ENCODE measurements around the gene PTGFRN. TPM values are rescaled to one million over a fixed set of nuclear protein-coding genes. Genes with fewer than 3 reads are reported as not detected.
A peak's percentile ranks its signal among the peaks of the same experiment; 100 is the strongest.
"Not testable (repeated sequence)": the region's sequence is repeated elsewhere in the genome, so short reads cannot be mapped to it uniquely, and the experiment has no call there.

Gene PTGFRN
- total RNA-seq, result 10 to 100 TPM; 39.9 to 77.5 TPM
- 10 to 100 TPM; 38.1 to 73.1 (median 67.9) TPM for polyA plus RNA-seq (ENCODE audit: insufficient read length in 6 of 6)
- long read RNA-seq, donor 1, full-length matches to known transcripts, result 9 of 15 reads
- long read RNA-seq, donor 1, partial matches to known transcripts, result 6 of 15 reads
- long read RNA-seq, donor 1, other reads (novel, unspliced or antisense), result 0 of 15 reads
- long read RNA-seq, donor 2, full-length matches to known transcripts, result 7 of 21 reads
- long read RNA-seq, donor 2, partial matches to known transcripts, result 14 of 21 reads
- long read RNA-seq, donor 2, other reads (novel, unspliced or antisense), result 0 of 21 reads
- long read RNA-seq, donor 3, full-length matches to known transcripts, result 11 of 11 reads
- long read RNA-seq, donor 3, partial matches to known transcripts, result 0 of 11 reads
- long read RNA-seq, donor 3, other reads (novel, unspliced or antisense), result 0 of 11 reads
- long read RNA-seq, donor 4, partial matches to known transcripts, result 1 of 4 reads
- long read RNA-seq, donor 4, other reads (novel, unspliced or antisense), result 3 of 4 reads
- long read RNA-seq, donor 5, full-length matches to known transcripts, result 1 of 1 reads
- long read RNA-seq, donor 5, partial matches to known transcripts, result 0 of 1 reads
- long read RNA-seq, donor 5, other reads (novel, unspliced or antisense), result 0 of 1 reads
- long read RNA-seq, donor 6, full-length matches to known transcripts, result 5 of 5 reads
- long read RNA-seq, donor 6, partial matches to known transcripts, result 0 of 5 reads
- long read RNA-seq, donor 6, other reads (novel, unspliced or antisense), result 0 of 5 reads
- long read RNA-seq, donor 7, result 0 reads
- long read RNA-seq, donor 8, full-length matches to known transcripts, result 5 of 12 reads
- long read RNA-seq, donor 8, partial matches to known transcripts, result 7 of 12 reads
- long read RNA-seq, donor 8, other reads (novel, unspliced or antisense), result 0 of 12 reads
- long read RNA-seq, donor 9, result 0 reads
- long read RNA-seq, donor 10, partial matches to known transcripts, result 0 of 1 reads
- long read RNA-seq, donor 10, other reads (novel, unspliced or antisense), result 1 of 1 reads
- long read RNA-seq, donor 11, full-length matches to known transcripts, result 2 of 22 reads
- long read RNA-seq, donor 11, partial matches to known transcripts, result 20 of 22 reads
- long read RNA-seq, donor 11, other reads (novel, unspliced or antisense), result 0 of 22 reads
- long read RNA-seq, donor 12, full-length matches to known transcripts, result 3 of 3 reads
- long read RNA-seq, donor 12, partial matches to known transcripts, result 0 of 3 reads
- long read RNA-seq, donor 12, other reads (novel, unspliced or antisense), result 0 of 3 reads

- H3K9me3 ChIP-seq, result no peaks in the 10 kb centered on the region
- TF ChIP-seq CTCF (IDR thresholded peaks at IDR 0.05), result no peak
- H3K4me3 ChIP-seq, result peak within 1 kb of the TSS; percentile 55 to 58
- no peaks in the 10 kb centered on the region for H3K36me3 ChIP-seq
- ATAC-seq (peak; percentile 78), DNase-seq (peak; percentile 65 to 89 (median 70))
- intact Hi-C loops (cut with DNase I), result no loop called here
- H3K4me1 ChIP-seq, result peaks cover 8 to 10% of the 10 kb centered on the region in 2 donors
- peaks cover 0 to 43% of the 10 kb centered on the region in 2 donors for H3K27me3 ChIP-seq
- peak within 1 kb of the TSS; percentile 53 to 80 for H3K27ac ChIP-seq
Observed at GRCh38 chr1:116909512-116910378, at the start of gene PTGFRN. TSS of gene PTGFRN (plus strand) at chr1:116909916. CDS start at chr1:116910204, 288 bp downstream.

DNA sequence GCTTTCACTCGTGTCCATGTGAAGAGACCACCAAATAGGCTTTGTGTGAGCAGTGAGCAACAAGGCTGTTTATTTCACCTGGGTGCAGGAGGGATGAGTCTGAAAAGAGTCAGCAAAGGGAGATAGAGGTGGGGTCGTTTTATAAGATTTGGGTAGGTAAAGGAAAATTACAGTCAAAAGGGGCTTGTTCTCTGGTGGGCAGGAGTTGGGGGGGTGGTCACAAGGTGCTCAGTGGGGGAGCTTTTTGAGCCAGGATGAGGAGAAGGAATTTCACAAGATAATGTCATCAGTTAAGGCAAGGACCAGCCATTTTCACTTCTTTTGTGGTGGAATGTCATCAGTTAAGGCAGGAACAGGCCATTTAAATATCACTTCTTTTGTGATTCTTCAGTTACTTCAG, 49.5 kb upstream of the PTGFRN start:
- ATAC-seq; H3K4me1 ChIP-seq; H3K27me3 ChIP-seq; DNase-seq; H3K9me3 ChIP-seq; H3K4me3 ChIP-seq; H3K36me3 ChIP-seq; intact Hi-C loops (cut with DNase I); H3K27ac ChIP-seq: not testable (repeated sequence)

DNA sequence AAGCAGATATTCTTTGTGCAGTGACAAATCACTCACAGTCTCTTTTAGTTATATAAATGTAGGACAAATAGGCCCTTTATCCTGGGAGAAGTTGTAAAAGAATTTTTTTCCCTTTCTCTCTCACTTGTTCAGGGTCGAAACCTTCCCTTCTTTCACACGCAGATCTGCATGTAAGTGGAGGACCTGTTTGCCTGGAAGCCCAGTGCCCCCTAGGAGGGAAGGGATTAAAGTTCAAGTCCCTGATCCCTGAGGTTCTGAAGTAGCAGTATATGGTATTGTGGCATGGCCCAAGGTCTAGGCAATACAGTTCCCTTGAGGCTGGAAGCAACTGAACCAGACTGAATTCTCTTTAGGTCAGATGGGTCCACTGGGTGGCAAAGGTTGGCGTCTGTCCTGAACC, 48.6 kb upstream of the PTGFRN start:
- DNase-seq (no peak), ATAC-seq (no peak)
- TF ChIP-seq CTCF (IDR thresholded peaks at IDR 0.05), result no peak
- no peaks in the 10 kb centered on the region for H3K4me1 ChIP-seq
- no peak overlapping the region for H3K27ac ChIP-seq
- peaks cover 0 to 5% of the 10 kb centered on the region in 2 donors for H3K9me3 ChIP-seq
- intact Hi-C loops (cut with DNase I), result no loop called here
- H3K4me3 ChIP-seq, result no peak overlapping the region
- H3K27me3 ChIP-seq, result no peaks in the 10 kb centered on the region
- no peaks in the 10 kb centered on the region for H3K36me3 ChIP-seq

DNA sequence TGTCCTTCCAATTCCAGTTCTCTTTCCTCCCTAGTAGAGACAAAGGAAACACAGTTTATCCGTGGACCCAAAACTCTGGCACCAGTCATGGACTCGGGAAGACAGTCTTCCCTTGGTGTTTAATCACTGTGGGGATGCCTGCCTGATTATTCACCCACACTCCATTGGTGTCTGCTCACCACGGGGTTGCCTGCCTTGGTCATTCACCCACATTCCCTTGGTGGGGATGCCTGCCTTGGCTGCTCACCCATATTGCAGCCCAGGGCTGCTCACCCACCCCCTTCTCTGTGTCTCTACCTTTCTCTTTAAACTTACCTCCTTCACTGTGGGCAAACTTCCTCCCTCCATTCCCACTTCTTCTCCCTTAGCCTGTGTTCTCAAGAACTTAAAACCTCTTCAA, 46.7 kb upstream of the PTGFRN start:
- ATAC-seq; H3K27me3 ChIP-seq; H3K36me3 ChIP-seq; H3K4me1 ChIP-seq; intact Hi-C loops (cut with DNase I); H3K4me3 ChIP-seq; H3K27ac ChIP-seq; DNase-seq: not testable (repeated sequence)
- H3K9me3 ChIP-seq, result peaks cover 0 to 20% of the 10 kb centered on the region in 2 donors

GRCh38 chr1:116866478-116866877, 43.2 kb upstream of the PTGFRN start:
- H3K36me3 ChIP-seq; H3K27ac ChIP-seq; H3K4me1 ChIP-seq; intact Hi-C loops (cut with DNase I); H3K27me3 ChIP-seq; DNase-seq; ATAC-seq; H3K4me3 ChIP-seq: not testable (repeated sequence)
- H3K9me3 ChIP-seq, result peaks cover 0 to 20% of the 10 kb centered on the region in 2 donors

DNA sequence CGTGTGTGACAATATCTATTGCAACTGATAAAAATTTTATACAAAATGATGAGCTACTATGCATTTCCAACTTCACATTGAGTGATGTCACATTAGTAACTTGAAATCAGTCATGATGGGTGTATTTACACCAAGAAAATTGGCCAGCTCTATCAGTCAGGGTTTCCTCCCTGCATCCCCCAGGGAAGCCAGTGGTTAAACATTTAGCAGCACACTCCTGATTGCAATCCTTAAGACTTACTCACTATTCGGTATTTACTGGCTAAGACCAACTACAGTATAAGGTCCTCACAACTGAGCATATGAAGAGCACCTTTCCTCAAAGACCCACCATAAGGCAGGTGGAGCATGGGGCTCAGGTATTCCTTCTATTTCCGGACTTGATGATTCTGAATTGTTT, 41.3 kb upstream of the PTGFRN start:
- no peak for TF ChIP-seq CTCF (IDR thresholded peaks at IDR 0.05)
- Histone ChIP-seq H3K27ac (no peak overlapping the region), H3K4me3 (no peak overlapping the region), H3K36me3 (no peaks in the 10 kb centered on the region), H3K9me3 (peaks cover 0 to 20% of the 10 kb centered on the region in 2 donors), H3K4me1 (no peaks in the 10 kb centered on the region), H3K27me3 (no peaks in the 10 kb centered on the region)
- DNase-seq (no peak), ATAC-seq (no peak)
- intact Hi-C loops (cut with DNase I), result no loop called here

All from left lung (tissue), 14 donors.